Mammary microvascular endothelial cell (primary cell): ENCODE results near the gene SYT3. TPM values are rescaled to one million over a fixed set of nuclear protein-coding genes. Genes with fewer than 3 reads are reported as not detected.

Experiments
- total RNA-seq: library from RNA; depleted of rRNA; stranded (reverse); fragments of >200 nt; gene quantifications from 2 replicates; pipeline ENCODE4 v1.2.3, GENCODE V29; 2015

SYT3 gene, protein sequence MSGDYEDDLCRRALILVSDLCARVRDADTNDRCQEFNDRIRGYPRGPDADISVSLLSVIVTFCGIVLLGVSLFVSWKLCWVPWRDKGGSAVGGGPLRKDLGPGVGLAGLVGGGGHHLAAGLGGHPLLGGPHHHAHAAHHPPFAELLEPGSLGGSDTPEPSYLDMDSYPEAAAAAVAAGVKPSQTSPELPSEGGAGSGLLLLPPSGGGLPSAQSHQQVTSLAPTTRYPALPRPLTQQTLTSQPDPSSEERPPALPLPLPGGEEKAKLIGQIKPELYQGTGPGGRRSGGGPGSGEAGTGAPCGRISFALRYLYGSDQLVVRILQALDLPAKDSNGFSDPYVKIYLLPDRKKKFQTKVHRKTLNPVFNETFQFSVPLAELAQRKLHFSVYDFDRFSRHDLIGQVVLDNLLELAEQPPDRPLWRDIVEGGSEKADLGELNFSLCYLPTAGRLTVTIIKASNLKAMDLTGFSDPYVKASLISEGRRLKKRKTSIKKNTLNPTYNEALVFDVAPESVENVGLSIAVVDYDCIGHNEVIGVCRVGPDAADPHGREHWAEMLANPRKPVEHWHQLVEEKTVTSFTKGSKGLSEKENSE
- total RNA-seq, result not detected in 2 replicates

DNA sequence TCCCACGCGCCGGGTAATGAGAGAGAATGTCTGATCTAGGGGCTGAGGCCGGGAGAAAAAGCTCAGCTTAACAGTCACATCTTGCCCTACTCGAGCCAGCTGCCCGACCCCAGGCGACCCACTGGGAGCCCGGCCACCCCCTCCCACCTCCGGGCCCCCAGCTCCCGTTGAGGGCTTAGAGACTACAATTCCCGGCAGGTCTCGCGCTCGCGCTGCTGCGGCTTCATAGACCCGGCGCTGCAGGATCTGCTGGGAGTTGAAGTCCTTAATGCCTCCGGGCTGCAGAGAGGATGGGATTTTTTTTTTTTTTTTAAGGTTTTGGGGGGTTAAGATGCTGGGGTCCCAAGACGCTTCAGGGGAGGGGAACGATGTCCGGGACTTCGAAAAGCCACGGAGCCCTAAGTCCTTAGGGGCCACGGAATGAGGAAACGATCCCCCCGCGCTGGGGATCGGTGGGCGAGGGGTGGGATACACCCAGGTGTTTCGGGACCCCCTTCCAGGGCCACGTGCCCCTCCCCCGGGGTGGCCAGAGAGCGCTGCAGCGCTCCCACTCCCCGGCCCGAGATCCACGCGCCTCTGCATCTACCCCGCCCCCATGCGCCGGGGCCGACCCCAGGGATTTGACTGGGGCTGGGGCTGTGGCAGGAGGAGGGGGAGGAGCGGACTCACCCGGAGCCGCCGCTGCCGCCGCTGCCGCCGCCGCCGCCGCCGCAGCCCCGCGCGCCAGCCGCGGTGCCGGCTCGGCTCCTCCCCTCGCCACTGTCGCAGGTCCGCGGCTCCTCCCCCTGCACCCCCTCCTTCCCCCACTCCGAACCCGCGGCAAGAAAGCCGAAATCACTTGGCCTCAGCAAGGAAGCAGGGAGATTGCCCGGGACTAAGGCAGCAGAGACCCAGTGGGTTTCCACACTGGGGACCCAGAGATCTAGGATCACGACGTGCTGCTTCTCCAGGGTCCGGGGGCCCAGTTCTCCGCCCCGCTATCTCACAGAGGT lies at the start of gene SYT3:
Gene SYT3, minus strand, starts transcription at position 761 of the 992 bp plus-strand sequence. CDS start 2,470 bp downstream, outside the sequence.

DNA sequence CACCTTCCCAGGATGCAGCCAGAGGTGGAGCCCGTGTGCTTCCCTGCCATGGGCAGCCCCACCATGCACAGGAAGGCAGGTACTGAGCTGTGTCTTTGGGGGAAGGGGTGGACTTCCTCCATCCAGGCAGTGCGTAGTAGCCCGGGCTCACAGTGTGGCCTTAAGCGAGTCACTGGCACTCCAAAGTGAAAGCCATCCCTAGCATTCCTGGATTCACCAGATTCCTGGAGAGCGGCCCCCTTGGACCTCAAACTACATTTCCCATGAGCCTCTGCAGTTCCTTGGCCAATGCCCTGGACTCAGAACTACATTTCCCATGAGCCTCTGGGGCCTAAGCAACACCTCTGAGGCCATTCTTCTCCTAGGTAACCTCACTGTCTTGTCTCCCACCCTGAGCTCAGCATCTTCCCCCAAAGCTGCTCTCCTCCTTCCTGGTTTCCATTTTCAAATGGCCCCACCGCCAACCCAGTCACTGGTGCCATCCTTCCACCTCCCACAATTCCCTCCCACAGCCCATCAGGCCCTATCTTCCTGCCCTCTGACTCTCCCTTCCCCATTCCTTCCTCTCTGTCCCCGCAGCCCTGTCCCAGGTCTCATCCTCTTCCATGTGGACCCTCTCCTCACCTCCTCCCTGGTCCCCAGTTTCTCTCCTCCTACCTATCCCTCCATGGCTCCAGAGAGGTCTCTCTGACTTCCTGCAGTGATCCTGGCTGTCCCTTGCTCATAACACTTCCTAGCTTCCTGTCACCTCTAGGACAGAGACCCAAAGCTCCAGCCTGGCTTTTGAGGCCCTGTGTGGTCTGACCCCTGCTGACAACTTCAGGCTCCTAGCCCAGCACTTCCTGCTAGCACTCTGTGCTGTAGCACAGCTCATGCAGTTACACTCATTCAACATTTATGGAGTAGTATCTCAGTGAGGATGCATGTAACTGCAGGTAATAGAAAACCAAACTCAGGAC lies 10.0 kb upstream of the SYT3 start, which contains the start of gene C19orf81:
Gene C19orf81, plus strand, starts transcription at position 13 of the 959 bp plus-strand sequence. Its CDS starts 0 bp downstream, at position 13.

Other genes starting within 250 kb of the SYT3 start
- not detected in 2 replicates for gene SPIB, start 220.9 kb downstream of the SYT3 start, total RNA-seq
- gene MYBPC2, start 207.0 kb downstream of the SYT3 start, total RNA-seq, result not detected in 2 replicates
- 77.8 and 90.0 TPM in 2 replicates for gene EMC10, start 163.4 kb downstream of the SYT3 start, total RNA-seq
- gene GARIN5A, start 163.0 kb downstream of the SYT3 start, total RNA-seq, result not detected in 2 replicates
- gene JOSD2, start 128.7 kb downstream of the SYT3 start, total RNA-seq, result 24.2 and 42.2 TPM in 2 replicates
- gene ASPDH, start 126.0 kb downstream of the SYT3 start, total RNA-seq, result not detected in 2 replicates
- gene LRRC4B, start 71.4 kb downstream of the SYT3 start, total RNA-seq, result 0.05 TPM in 1 of 2 replicates, not detected in the other
- gene C19orf81, start 9.6 kb upstream of the SYT3 start, total RNA-seq, result 1.3 and 5.9 TPM in 2 replicates
- gene SHANK1, start 79.9 kb upstream of the SYT3 start, total RNA-seq, result 0.13 and 0.30 TPM in 2 replicates
- 11.5 and 19.5 TPM in 2 replicates for gene CLEC11A, start 83.5 kb upstream of the SYT3 start, total RNA-seq
- gene GPR32, start 130.6 kb upstream of the SYT3 start, total RNA-seq, result not detected in 2 replicates
- not detected in 2 replicates for gene ACP4, start 150.5 kb upstream of the SYT3 start, total RNA-seq
- not detected in 2 replicates for gene KLK1, start 183.9 kb upstream of the SYT3 start, total RNA-seq
- gene KLK15, start 193.7 kb upstream of the SYT3 start, total RNA-seq, result not detected in 2 replicates
- not detected in 2 replicates for gene KLK3, start 215.0 kb upstream of the SYT3 start, total RNA-seq
- gene KLK2, start 233.6 kb upstream of the SYT3 start, total RNA-seq, result not detected in 2 replicates